H1 (cell line): ENCODE data around the gene ULK3. TPM values are rescaled to one million over a fixed set of nuclear protein-coding genes. Genes with fewer than 3 reads are reported as not detected.

Source experiments
- CTCF ChIA-PET: fragments of 300-600 bp; sonication (Branson Sonifier 250); formaldehyde crosslinking; loops from one replicate; lab custom pipeline; 2021; ENCODE audit not compliant: partially characterized antibody; lab: Charles Lee
- POLR2A ChIA-PET: fragments of 300-600 bp; sonication (Branson Sonifier 250); formaldehyde crosslinking; loops from one replicate; lab custom pipeline; 2021; ENCODE audit warnings: inconsistent platforms; ENCODE audit not compliant: partially characterized antibody; lab: Charles Lee
- DNase-seq, 2 experiments: peaks; one replicate each; pipeline versions ENCODE4 v3.0.0 to v3.0.0-alpha.2; 2010 to 2022; ENCODE audit warnings: low spot score in 2 of 2, low read depth in 1 of 2, mixed read lengths in 1 of 2
- FAIRE-seq: peaks from 2 replicates; lab custom pipeline; 2011; peaks lifted over from hg19 to GRCh38; lab: Jason Lieb, UNC
- H2AFZ ChIP-seq: 2 replicates; pipeline ENCODE4 v1.8.1; 2012; ENCODE audit warnings: low read length, inconsistent platforms
- H2AK5ac ChIP-seq: 2 replicates; pipeline ENCODE4 v1.6.1; 2013; ENCODE audit warnings: low read depth, low read length
- H2BK120ac ChIP-seq: replicated peaks from 2 replicates; pipeline ENCODE3; 2013; ENCODE audit warnings: low read depth, low read length, inconsistent platforms
- H2BK12ac ChIP-seq: 2 replicates; pipeline ENCODE4 v1.6.1; 2013; ENCODE audit warnings: low read depth, low read length
- H2BK15ac ChIP-seq: 2 replicates; pipeline ENCODE4 v1.6.1; 2013; ENCODE audit warnings: low read length
- H2BK20ac ChIP-seq: 2 replicates; pipeline ENCODE4 v1.6.1; 2013; ENCODE audit warnings: low read length
- H2BK5ac ChIP-seq: 2 replicates; pipeline ENCODE4 v1.6.1; 2013; ENCODE audit warnings: low read depth, low read length
- H3K14ac ChIP-seq: 2 replicates; pipeline ENCODE4 v1.6.1; 2013; ENCODE audit warnings: inconsistent platforms; ENCODE audit not compliant: insufficient read length
- H3K18ac ChIP-seq: 2 replicates; pipeline ENCODE4 v1.6.1; 2013; ENCODE audit warnings: low read length; ENCODE audit errors: extremely low read depth
- H3K23ac ChIP-seq: 2 replicates; pipeline ENCODE4 v1.6.1; 2013; ENCODE audit warnings: inconsistent platforms; ENCODE audit not compliant: insufficient read length
- H3K23me2 ChIP-seq: 2 replicates; pipeline ENCODE4 v1.6.1; 2013; ENCODE audit warnings: low read depth, low read length
- H3K27ac ChIP-seq: 2 replicates; pipeline ENCODE4 v1.6.1; 2011; ENCODE audit warnings: low read depth, low read length, inconsistent platforms
- H3K27me3 ChIP-seq, 4 experiments: replicated peaks in 1 of 4; 1 replicate in 1 of 4; 2 replicates in 3 of 4; pipeline versions ENCODE4 v1.6.1 to v1.8.1; 2011 to 2013; ENCODE audit warnings: low read length in 3 of 4, mild to moderate bottlenecking in 3 of 4, inconsistent platforms in 2 of 4, mixed read lengths in 2 of 4, moderate library complexity in 1 of 4; ENCODE audit not compliant: control insufficient read depth in 3 of 4, insufficient read depth in 3 of 4; ENCODE audit errors: extremely low read depth in 1 of 4
- H3K36me3 ChIP-seq, 4 experiments: 2 replicates each; pipeline versions ENCODE4 v1.6.1 to v1.8.1; 2011 to 2013; ENCODE audit warnings: mild to moderate bottlenecking in 4 of 4, low read length in 3 of 4, moderate library complexity in 2 of 4, control low read depth in 1 of 4, inconsistent platforms in 1 of 4; ENCODE audit not compliant: insufficient read depth in 4 of 4, control insufficient read depth in 2 of 4
- H3K4ac ChIP-seq: replicated peaks from 2 replicates; pipeline ENCODE3; 2013; ENCODE audit warnings: low read length, low read depth, mixed read lengths, inconsistent platforms; ENCODE audit not compliant: insufficient read length
- H3K4me1 ChIP-seq, 4 experiments: replicated peaks in 1 of 4; 1 replicate in 1 of 4; 2 replicates in 3 of 4; pipeline versions ENCODE4 v1.6.1 to v1.8.1; 2011 to 2013; ENCODE audit warnings: low read length in 3 of 4, inconsistent platforms in 2 of 4, mixed read lengths in 1 of 4; ENCODE audit not compliant: insufficient read depth in 4 of 4, control insufficient read depth in 3 of 4
- H3K4me2 ChIP-seq, 2 experiments: 2 replicates each; pipeline versions ENCODE4 v1.6.1 to v1.8.1; 2011 to 2013; ENCODE audit warnings: low read depth in 2 of 2, low read length in 2 of 2, control low read depth in 1 of 2, inconsistent platforms in 1 of 2, mild to moderate bottlenecking in 1 of 2; ENCODE audit not compliant: insufficient read depth in 1 of 2
- H3K4me3 ChIP-seq, 4 experiments: fragments of 200-600, 300-600 bp in 1 of 4; sonication (generic), shearing (Covaris generic), sonication (Bioruptor Twin) in 1 of 4; 2 replicates each; pipeline versions ENCODE4 v1.5.1 to v1.8.1; 2011 to 2016; ENCODE audit warnings: low read length in 4 of 4, low read depth in 3 of 4, control low read depth in 2 of 4, inconsistent platforms in 2 of 4, mild to moderate bottlenecking in 2 of 4, mixed read lengths in 1 of 4, moderate library complexity in 1 of 4; ENCODE audit not compliant: insufficient read depth in 2 of 4; ENCODE audit errors: extremely low read depth in 1 of 4
- H3K56ac ChIP-seq: replicated peaks from 2 replicates; pipeline ENCODE3; 2013; ENCODE audit warnings: low read depth, mild to moderate bottlenecking, mixed read lengths, low read length, inconsistent platforms; ENCODE audit not compliant: insufficient read length
- H3K79me1 ChIP-seq: 2 replicates; pipeline ENCODE4 v1.6.1; 2013; ENCODE audit warnings: low read depth, low read length, control low read depth
- H3K79me2 ChIP-seq, 2 experiments: 2 replicates each; pipeline versions ENCODE4 v1.6.1 to v1.8.1; 2012 to 2013; ENCODE audit warnings: low read length in 2 of 2, mild to moderate bottlenecking in 2 of 2, inconsistent platforms in 1 of 2; ENCODE audit not compliant: insufficient read depth in 2 of 2, control insufficient read depth in 1 of 2
- H3K9ac ChIP-seq, 4 experiments: replicated peaks in 1 of 4; 1 replicate in 1 of 4; 2 replicates in 3 of 4; pipeline versions ENCODE4 v1.6.1 to v1.8.1; 2011 to 2013; ENCODE audit warnings: low read depth in 3 of 4, low read length in 3 of 4, control low read depth in 2 of 4, mild to moderate bottlenecking in 2 of 4, moderate library complexity in 2 of 4, inconsistent platforms in 1 of 4; ENCODE audit errors: extremely low read depth in 1 of 4
- H3K9me3 ChIP-seq, 2 experiments: 2 replicates each; pipeline versions ENCODE4 v1.6.1 to v1.8.1; 2012 to 2013; ENCODE audit warnings: mild to moderate bottlenecking in 2 of 2, moderate library complexity in 2 of 2, control low read depth in 1 of 2, inconsistent platforms in 1 of 2, low read depth in 1 of 2, low read length in 1 of 2, mixed read lengths in 1 of 2; ENCODE audit not compliant: insufficient read depth in 2 of 2
- H4K20me1 ChIP-seq, 2 experiments: replicated peaks in 1 of 2; 2 replicates each; pipeline versions ENCODE3 to v1.8.1; 2011 to 2013; ENCODE audit warnings: inconsistent platforms in 2 of 2, low read length in 2 of 2, mild to moderate bottlenecking in 1 of 2; ENCODE audit not compliant: insufficient read depth in 2 of 2, control insufficient read depth in 1 of 2
- H4K5ac ChIP-seq: 2 replicates; pipeline ENCODE4 v1.6.1; 2013; ENCODE audit warnings: low read length, low read depth, mixed read lengths, inconsistent platforms; ENCODE audit not compliant: insufficient read length
- H4K8ac ChIP-seq: 2 replicates; pipeline ENCODE4 v1.8.0; 2013; ENCODE audit warnings: mild to moderate bottlenecking, moderate library complexity, low read length, inconsistent platforms; ENCODE audit not compliant: insufficient read depth; ENCODE audit errors: extremely low read depth
- H4K91ac ChIP-seq: replicated peaks from 2 replicates; pipeline ENCODE3; 2013; ENCODE audit warnings: low read length, mixed read lengths, inconsistent platforms; ENCODE audit not compliant: insufficient read length
- EP300 ChIP-seq, 2 experiments: IDR thresholded peaks; 1 replicate in 1 of 2; 2 replicates in 1 of 2; pipeline ENCODE4 v1.6.1; 2011 to 2012; ENCODE audit warnings: low read depth in 2 of 2, low read length in 2 of 2, mild to moderate bottlenecking in 2 of 2, borderline replicate concordance in 1 of 2, inconsistent platforms in 1 of 2, moderate library complexity in 1 of 2
- KDM4A ChIP-seq: IDR thresholded peaks from one replicate; pipeline ENCODE4 v1.7.1; 2012; ENCODE audit warnings: low read depth, mild to moderate bottlenecking, moderate library complexity, low read length, inconsistent platforms; ENCODE audit not compliant: severe bottlenecking
- POLR2A ChIP-seq, 2 experiments: IDR thresholded peaks; 1 replicate in 1 of 2; 2 replicates in 1 of 2; pipeline ENCODE4 v1.6.1; 2011; ENCODE audit warnings: low read depth in 2 of 2, low read length in 2 of 2, mild to moderate bottlenecking in 2 of 2; ENCODE audit errors: control extremely low read depth in 1 of 2
- RBBP5 ChIP-seq: IDR thresholded peaks from 2 replicates; pipeline ENCODE4 v1.7.1; 2012; ENCODE audit warnings: low read depth, mild to moderate bottlenecking, inconsistent platforms, low read length, moderate library complexity, borderline replicate concordance
- TCF12 ChIP-seq: IDR thresholded peaks from 2 replicates; pipeline ENCODE4 v1.6.1; 2011; ENCODE audit warnings: low read depth, mild to moderate bottlenecking, low read length
- WGBS, 2 experiments: shearing (Covaris generic) in 1 of 2; methylation state at CpG; one replicate each; pipeline versions ENCODE4 v1.1.6 to v1.1.7; 2013 to 2015; ENCODE audit warnings: low lambda C conversion rate in 2 of 2, mixed read lengths in 2 of 2, inconsistent platforms in 1 of 2, low coverage in 1 of 2, missing lambda C conversion rate in 1 of 2; ENCODE audit not compliant: insufficient replicate concordance in 2 of 2, insufficient coverage in 1 of 2, insufficient read length in 1 of 2; ENCODE audit errors: extremely low coverage in 1 of 2, missing lambda C conversion rate in 1 of 2; 5-methylcytosine and 5-hydroxymethylcytosine counted together
- polyA plus RNA-seq, 7 experiments: library from polyadenylated mRNA; depleted of rRNA in 3 of 7; stranded (reverse) in 5 of 7; unstranded in 2 of 7; fragments of >200 nt in 5 of 7; fragments of 200-250 nt in 2 of 7; gene quantifications; 1 replicate in 5 of 7; 2 replicates in 1 of 7; 4 replicates in 1 of 7; pipeline versions ENCODE4 v1.2.1 to v1.2.3, GENCODE V29; 2011 to 2013; ENCODE audit warnings: missing spikeins in 2 of 7, mixed read lengths in 2 of 7
- total RNA-seq: library from RNA; stranded (reverse); fragmentation: NEBNext Ultra II Directional; extraction: Animal tissue kit (Norgen Biotek cat#: 25700); gene quantifications from 2 replicates; pipeline ENCODE4 v1.2.1, GENCODE V29; 2021
- TF ChIP-seq, protein P1 (sequence below): IDR thresholded peaks from 2 replicates; pipeline ENCODE4 v1.6.1; 2011; ENCODE audit warnings: low read length, improper control_type of control experiment
- TF ChIP-seq, protein P2 (sequence below): IDR thresholded peaks from 2 replicates; pipeline ENCODE4 v1.6.1; 2012; ENCODE audit warnings: inconsistent platforms

Gene ULK3
- total and polyA plus RNA-seq, 2 of the 8 experiments (the other 6 are each of a cell fraction or from before 2014, with no cell fraction given), result 27.1 to 34.4 TPM

DNA sequence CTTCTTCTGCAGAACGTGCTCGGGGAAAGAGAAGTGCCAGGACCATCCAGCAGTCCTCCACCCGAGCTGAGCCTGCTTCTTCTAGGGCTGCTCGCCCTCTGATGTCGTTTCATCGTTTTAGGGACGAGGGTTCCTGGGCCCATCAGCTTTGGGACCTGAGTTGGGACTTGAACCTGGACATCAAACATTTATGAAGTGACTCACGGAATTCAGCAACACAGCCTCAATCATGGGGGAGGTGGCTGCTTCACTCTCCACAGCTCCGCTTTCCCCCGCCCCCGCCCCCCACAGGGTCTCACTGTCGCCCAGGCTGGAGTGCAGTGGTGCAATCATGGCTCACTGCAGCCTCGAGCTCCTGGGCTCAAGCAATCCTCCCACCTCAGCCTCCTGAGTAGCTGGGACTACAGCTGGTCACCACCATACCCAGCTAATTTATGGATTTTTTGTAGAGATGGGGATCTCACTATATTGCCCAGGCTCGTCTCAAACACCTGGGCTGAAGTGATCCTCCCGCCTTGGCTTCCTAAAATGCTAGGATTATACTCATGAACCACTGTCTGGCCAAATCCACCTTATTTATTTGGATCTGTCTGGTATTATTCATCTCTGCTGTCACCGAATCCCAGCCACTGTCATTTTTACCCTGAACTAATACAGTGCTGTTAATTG is 30.9 kb upstream of the ULK3 start:
- FAIRE-seq, result no peak
- ChIA-PET CTCF (interaction anchor here (0.6 to 2.4 kb wide), 8 partner anchors 10 to 1374 kb away, joined by 3 to 16 read pairs (median 4); partner anchors contain the start of genes MPI and ULK3), POLR2A (interaction anchor here (0.6 to 1.8 kb wide), 9 partner anchors 10 to 113 kb away, joined by 3 to 12 read pairs (median 3); partner anchors contain the start of genes FAM219B and MPI)
- H2BK12ac ChIP-seq, result peak overlapping the region; percentile 94; the same call in 1 of the 2 replicates
- WGBS, 2 experiments, result 35% methylated on average over 15 of the region's 16 CpGs; no CpG with 5 or more reads in 1 of the 2 experiments
- H3K36me3 ChIP-seq, result no peaks in the 10 kb centered on the region
- H3K18ac ChIP-seq, result peak overlapping the region; percentile 95
- H4K20me1 ChIP-seq, result peaks cover 0 to 5% of the 10 kb centered on the region in 2 experiments
- no peaks in the 10 kb centered on the region for H3K27me3 ChIP-seq
- no peak overlapping the region for H3K56ac ChIP-seq
- no peak overlapping the region for H4K8ac ChIP-seq
- H2BK5ac ChIP-seq, result peak overlapping the region; percentile 89; the same call in 1 of the 2 replicates
- no peak overlapping the region for H2BK120ac ChIP-seq
- peak overlapping the region; percentile 96 for H2AFZ ChIP-seq
- no peak overlapping the region for H3K9ac ChIP-seq
- DNase-seq, result no peak
- H3K23me2 ChIP-seq, result peaks cover 5% of the 10 kb centered on the region; the same call in 1 of the 2 replicates
- H2BK20ac ChIP-seq, result no peak overlapping the region
- H3K9me3 ChIP-seq, result no peaks in the 10 kb centered on the region
- peaks cover 0 to 32% of the 10 kb centered on the region in 2 experiments; a peak in 2 of 4 replicates for H3K79me2 ChIP-seq
- H3K4ac ChIP-seq, result no peak overlapping the region
- H3K23ac ChIP-seq, result no peak overlapping the region
- H4K5ac ChIP-seq, result peak overlapping the region; percentile 5
- H3K4me2 ChIP-seq, result peak overlapping the region; percentile 85 to 98
- 0 out of 2 replicates have a peak overlapping the region, but pooled peaks have one; percentile 12 for H2BK15ac ChIP-seq
- H3K27ac ChIP-seq, result no peak overlapping the region
- peak overlapping the region; percentile 52 to 94 (median 86) for H3K4me3 ChIP-seq
- H3K79me1 ChIP-seq, result peaks cover 2% of the 10 kb centered on the region; the same call in 1 of the 2 replicates
- peaks cover 0 to 3% (median 0%) of the 10 kb centered on the region in 4 experiments; a peak in 1 of 7 replicates for H3K4me1 ChIP-seq
- H2AK5ac ChIP-seq, result no peak overlapping the region
- H4K91ac ChIP-seq, result no peak overlapping the region
- H3K14ac ChIP-seq, result no peak overlapping the region
- TF ChIP-seq POLR2A (IDR thresholded peaks at IDR 0.05; ENCODE audit: control extremely low read depth in 1 of 2, low read depth in 2 of 2, low read length in 2 of 2), result no peak
- TF ChIP-seq TCF12, result no peak
- TF ChIP-seq EP300 (IDR thresholded peaks at IDR 0.05; ENCODE audit: borderline replicate concordance in 1 of 2, low read depth in 2 of 2, low read length in 2 of 2), result no peak
- TF ChIP-seq RBBP5, result 0 out of 2 replicates have a peak, but pooled peaks have one; percentile 5
- no peak for TF ChIP-seq KDM4A
- TF ChIP-seq, protein P1, sequence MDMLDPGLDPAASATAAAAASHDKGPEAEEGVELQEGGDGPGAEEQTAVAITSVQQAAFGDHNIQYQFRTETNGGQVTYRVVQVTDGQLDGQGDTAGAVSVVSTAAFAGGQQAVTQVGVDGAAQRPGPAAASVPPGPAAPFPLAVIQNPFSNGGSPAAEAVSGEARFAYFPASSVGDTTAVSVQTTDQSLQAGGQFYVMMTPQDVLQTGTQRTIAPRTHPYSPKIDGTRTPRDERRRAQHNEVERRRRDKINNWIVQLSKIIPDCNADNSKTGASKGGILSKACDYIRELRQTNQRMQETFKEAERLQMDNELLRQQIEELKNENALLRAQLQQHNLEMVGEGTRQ, result no peak
- TF ChIP-seq, protein P2, sequence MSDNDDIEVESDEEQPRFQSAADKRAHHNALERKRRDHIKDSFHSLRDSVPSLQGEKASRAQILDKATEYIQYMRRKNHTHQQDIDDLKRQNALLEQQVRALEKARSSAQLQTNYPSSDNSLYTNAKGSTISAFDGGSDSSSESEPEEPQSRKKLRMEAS, result 0 out of 2 replicates have a peak, but pooled peaks have one; percentile 3
